HG03159 (cell line): ENCODE measurements around the gene MAJIN.
"Not testable (repeated sequence)": the region's sequence is repeated elsewhere in the genome, so short reads cannot be mapped to it uniquely, and the experiment has no call there.

Experiments used
- ATAC-seq: cut with Tn5 transposase; IDR thresholded peaks from one replicate; pipeline ENCODE4 v1.9.1; 2021; ENCODE audit warnings: mild to moderate bottlenecking, moderate library complexity; ENCODE audit not compliant: unreplicated experiment

Gene MAJIN

DNA sequence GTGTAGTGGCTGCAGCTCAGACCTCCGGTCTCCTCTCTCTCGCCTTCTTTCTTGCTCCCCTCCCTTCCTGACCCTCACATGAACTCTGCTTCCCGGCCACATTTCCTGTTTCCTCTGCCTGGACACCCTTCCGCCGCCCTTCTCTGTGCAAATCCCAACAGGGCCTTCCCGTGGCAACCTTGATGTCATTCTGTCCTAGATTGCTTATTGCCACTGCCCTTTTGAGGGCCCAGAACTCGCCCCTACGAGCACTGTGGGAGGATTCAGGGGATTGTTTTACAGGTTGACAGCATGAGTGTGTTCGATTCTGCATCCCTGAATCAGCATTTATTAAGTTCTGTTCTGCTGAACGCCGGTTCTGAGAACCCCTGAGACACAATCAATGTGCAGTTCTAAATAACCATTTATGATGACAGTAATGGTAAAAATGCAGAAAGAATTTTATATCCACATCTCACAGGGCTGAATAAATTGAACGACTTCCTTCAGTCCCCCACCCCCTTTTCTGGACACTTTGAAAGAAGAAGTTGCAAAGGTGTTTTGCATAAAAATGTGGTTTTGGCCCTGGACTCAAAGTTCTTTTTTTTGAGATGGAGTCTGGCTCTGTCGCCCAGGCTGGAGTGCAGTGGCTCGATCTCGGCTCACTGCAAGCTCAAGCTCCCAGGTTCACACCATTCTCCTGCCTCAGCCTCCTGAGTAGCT is 18.5 kb upstream of the MAJIN start:
- ATAC-seq, result no peak

DNA sequence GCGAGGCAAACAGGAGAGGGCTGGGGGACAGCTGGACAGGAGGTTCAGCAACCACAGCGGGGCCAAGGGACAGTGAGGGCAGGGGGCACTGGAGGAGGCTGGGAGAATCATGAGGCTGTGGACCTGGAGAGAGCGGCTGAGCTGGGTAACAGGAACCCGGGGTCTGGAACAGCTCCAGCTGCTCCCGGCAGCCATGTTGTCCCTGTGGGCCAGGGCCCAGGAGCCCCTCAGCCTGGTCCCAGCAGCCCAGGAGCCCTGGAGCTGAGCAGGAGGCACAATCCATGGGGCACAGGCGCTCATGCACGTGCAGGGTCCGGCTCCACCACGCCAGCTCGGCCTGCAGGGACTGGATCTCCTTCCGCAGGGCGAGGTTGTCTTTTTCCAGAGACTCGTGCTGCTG is 17.5 kb upstream of the MAJIN start:
- no peak for ATAC-seq

DNA sequence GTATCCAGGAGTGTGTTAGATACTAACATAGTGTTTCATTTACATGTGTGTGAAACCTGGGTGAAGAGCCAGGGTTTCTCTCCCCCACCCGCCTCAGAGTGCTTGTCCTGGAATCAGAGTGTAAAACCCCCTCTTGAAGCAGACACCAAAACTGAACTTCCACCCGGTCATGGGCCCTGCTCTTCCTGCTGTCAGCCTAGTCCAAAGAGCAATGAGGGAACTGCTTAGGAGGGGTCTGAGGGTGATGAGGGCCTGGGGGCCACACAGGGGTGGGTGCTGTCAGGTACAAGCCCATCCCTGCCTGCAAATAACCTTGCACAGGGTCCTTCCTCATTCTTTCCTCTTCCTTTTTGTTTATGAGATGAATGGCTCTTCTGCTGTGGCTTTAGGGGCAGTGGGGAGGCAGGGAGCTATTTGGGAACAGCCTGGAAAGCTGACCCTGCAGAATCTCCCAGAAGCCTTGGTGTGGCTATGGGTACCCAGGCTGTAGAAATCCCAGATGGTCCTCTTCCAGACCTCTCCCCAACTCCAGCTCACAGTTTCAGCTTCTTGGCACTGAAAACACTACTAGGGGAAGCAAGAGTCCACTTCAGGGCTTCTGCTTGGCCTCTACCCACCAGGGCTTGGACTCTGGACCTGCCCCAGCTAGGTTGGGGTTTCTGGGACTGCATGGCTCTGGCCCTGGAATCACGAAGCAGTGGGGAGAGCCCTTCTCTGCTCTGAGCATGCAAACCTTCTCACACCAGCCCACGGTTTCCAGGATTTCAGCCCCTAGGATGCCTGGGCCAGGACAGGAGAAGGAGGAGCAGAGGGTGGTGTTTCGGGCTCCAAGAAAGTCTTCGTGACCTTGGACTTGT is 16.3 kb upstream of the MAJIN start:
- no peak for ATAC-seq

- ATAC-seq, result not testable (repeated sequence)
Observed at GRCh38 chr11:64983339-64983738, 11.4 kb upstream of the MAJIN start.

DNA sequence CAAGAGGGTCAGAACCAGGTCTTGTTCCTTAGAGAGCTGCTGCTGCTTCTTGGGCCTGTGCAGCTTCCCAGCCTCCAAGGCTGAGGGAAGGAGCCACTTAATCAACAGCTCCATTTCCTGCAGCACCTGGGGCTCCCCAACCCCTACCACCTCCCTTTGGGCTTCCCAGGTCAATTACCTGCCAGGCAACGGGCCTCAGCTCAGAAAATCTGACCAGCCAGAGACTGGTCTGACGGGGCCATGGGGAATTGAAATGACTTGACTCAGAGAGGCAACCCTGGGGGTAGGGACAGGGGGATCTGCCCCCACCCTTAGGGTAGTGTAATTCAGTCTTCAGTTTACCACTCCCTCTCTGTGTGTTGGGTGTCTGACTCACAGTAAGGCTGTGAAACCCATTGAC is 4.7 kb upstream of the MAJIN start:
- ATAC-seq, result no peak

- ATAC-seq, result no peak
Observed at GRCh38 chr11:64974124-64974523, 2.2 kb upstream of the MAJIN start.

- ATAC-seq, result no peak
Observed at GRCh38 chr11:64970731-64971151, 1.2 kb downstream of the MAJIN start.

DNA sequence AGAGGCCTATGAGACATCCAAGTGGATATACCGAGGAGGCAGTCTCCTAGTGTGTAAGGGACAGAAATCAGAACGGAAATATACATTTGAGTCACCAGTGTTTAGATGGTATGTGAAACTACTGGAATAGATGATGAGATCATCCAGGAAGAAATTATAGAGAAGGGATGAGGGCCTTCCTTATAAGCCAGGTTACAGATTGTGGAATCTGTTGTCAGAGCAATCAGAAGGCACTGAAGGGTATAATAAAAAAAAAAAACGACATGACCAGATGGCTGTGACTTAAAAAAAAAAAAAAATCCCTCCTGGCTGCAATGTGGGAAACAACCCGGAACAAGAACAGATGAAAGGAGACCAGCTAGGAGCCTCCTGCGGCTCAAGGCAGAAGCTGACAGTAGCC is 2.7 kb downstream of the MAJIN start:
- ATAC-seq, result no peak

DNA sequence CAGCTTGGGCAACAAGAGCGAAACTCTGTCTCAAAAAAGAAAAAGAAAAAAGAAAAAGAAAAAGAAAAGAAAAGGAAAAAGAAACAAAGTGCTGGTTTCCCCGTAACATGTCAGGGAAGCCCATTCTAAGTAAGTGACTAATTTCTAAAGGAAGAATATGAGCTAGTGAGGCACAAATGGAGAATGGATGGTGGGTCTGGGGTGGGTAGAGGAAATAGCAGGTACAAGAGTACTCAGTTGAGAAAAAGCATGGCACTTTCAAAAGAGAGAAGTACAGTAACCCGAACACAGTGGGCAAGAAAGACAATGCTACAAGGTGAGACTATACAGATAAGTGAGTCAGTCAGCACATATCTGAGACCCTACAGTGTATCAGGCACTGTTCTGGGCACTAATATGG is 4.5 kb downstream of the MAJIN start:
- no peak for ATAC-seq

DNA sequence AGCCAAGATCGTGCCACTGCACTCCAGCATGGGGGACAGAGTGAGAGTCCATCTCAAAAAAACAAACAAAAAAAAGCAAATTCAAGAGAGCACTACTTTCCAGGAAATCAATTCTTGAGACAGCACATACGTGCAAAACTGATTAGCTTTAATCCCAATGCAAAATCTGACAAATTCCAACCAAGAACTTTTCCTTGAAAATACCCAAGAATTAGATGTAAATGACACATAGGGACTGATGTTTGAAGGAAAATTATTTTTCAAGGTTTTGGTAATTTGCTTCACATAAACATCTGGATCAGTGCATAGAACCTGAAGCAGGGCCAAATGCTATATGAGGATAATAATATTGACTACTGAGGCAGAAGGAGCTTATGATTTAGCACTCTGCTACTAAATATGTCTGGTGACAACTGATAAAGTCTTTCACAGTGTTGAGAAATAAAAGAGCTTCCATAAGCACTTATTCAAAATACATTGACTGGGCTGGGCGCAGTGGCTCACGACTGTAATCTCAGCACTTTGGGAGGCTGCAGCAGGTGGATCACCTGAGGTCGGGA is 8.8 kb downstream of the MAJIN start:
- ATAC-seq, result no peak

DNA sequence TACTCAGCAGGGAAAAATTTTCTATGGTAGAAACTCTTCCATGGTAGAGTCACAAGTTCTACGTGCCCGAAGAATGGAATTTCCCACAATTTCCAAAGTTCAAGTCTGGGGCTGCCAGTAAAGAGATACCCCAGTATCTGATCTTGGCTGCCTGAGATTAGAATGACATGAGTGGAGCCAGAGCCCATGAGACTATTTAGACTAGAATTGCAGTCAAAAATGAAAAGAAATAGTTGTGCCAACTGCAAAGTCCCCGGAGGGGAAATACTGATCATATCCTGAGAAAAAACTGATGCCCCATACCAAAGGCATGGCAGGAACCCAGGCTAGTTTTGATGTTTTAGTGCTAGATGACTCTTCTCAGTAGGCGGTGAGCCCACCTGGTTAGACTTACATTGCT is 11.2 kb downstream of the MAJIN start:
- ATAC-seq, result no peak

- no peak for ATAC-seq
Observed at GRCh38 chr11:64959498-64959897, 12.4 kb downstream of the MAJIN start.

DNA sequence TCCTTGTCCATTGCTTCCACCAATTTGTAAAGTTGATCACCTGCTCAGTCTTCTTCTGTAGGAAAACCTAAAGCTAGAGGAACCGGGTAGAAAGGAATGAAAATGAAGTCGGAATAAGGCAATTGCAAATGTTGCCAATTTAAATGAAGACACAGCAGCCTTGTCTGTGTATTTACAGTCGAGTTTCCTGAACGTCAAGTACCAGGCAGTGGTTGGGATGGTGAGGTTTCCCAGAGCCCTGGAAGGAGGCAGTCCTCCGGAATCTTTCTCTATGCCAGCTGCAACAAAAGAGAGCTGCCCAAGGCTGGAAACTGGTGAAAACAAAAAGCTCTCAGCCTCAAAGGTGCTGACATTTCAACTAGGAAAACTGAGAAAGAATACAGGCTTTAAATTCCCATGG is 17.7 kb downstream of the MAJIN start:
- ATAC-seq, result no peak

DNA sequence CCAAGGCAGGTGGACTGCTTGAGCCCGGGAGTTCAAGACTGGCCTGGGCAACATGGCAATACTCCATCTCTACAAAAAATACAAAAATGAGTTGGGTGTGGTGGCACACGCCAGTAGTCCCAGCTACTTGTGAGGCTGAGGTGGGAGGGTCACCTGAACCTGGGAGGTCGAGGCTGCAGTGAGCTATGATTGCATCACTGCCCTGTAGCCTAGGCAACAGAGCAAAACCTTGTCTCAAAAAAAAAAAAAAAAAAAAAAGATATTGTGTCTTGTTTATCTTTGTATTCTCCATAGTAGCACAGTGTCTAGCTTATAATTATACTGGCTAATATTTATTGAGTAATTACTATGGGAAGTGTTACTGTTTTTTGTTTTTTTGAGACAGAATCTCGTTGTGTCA is 20.4 kb downstream of the MAJIN start:
- no peak for ATAC-seq

DNA sequence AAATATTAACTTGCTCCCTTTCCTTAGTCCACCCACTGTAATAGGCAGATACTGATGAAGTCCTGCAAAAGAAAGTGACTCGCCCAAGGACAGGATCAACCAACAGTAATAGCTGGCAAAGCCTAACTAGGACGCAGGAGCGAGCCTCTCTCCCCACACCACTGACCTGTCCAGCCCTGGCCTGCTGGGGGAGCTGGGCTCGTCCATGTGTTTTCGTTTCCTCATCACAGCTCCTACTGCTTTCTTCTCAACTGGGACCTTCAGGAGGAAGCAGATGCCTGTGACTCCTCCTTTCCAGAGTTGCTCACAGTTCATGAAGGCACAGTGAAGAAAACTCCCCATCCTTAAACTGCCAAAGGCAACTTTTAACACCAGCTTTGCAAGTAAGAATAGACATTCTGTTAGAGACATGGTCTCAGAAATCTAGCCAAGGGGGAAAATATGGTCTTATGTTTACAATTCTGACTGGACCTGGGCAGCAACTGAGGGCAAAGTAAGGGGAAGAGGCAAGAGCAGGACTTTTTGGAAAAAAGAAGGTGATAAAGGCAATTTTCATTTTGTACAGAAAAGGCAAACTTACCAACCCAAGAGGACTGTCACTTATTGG is 24.6 kb downstream of the MAJIN start:
- no peak for ATAC-seq

- ATAC-seq, result no peak
Observed at GRCh38 chr11:64936539-64936938, 35.4 kb downstream of the MAJIN start.

DNA sequence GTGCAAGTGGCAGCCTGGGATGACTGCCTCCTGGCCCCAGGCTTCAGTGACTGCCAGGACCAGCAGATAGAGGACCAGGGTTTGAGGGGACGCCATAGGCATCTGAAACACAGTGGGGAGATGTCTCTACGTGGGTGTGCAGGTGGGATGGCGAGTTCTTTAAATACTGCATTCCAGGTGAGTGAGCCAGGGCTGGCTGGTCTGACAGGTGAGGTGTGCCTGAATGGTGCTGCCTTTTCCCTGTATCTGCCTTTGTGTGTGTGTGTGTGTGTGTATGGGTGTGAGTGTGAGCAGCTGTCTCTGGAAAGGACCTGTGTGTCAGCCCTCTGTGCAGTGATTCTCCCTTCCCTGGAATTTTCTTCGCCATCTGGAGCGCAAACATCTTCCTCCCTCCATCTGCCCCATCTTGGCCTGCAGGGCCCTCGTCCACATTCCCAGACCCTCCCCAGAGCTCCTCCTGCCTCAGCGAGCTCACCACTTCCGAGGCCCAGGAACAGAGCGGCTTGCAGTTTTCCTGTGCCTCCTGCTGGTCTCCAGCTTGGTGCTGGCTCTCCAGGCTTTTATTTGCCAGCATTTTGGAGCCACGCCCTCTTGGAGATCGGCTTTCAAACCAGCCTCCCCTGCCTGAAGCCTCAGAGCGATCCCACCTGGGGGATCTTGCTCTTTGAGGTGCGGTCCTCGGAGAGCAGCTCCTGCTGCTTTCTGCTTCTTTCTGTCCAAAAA is 36.4 kb downstream of the MAJIN start, which contains the start of gene GPHA2:
Gene GPHA2, minus strand, starts transcription at position 535 of the 723 bp plus-strand sequence. Its CDS starts 433 bp downstream, at position 102.
- ATAC-seq, result no peak

- no peak for ATAC-seq
Observed at GRCh38 chr11:64934682-64935358, 37.1 kb downstream of the MAJIN start.

- ATAC-seq, result no peak
Observed at GRCh38 chr11:64933935-64934681, 37.8 kb downstream of the MAJIN start.
